Endometrium (tissue), 2 donors: ENCODE measurements around the gene ABCC6.
"Not testable (repeated sequence)": the region's sequence is repeated elsewhere in the genome, so short reads cannot be mapped to it uniquely, and the experiment has no call there.

Experiments
- FAIRE-seq: peaks from 2 replicates; lab custom pipeline; 2012; peaks lifted over from hg19 to GRCh38; lab: Jason Lieb, UNC
- donor health status: control.
- donor health status: control.

ABCC6 gene

GRCh38 chr16:16112450-16113053, 110.7 kb downstream of the ABCC6 start:
- FAIRE-seq = no peak

GRCh38 chr16:16111639-16112038, 111.7 kb downstream of the ABCC6 start:
- FAIRE-seq = no peak

- no peak for FAIRE-seq
These were observed 113.2 kb downstream of the ABCC6 start for GRCh38 chr16:16110111-16110490.

GRCh38 chr16:16109453-16110110, 113.7 kb downstream of the ABCC6 start:
- FAIRE-seq = no peak

- FAIRE-seq = no peak
These were observed 114.5 kb downstream of the ABCC6 start for GRCh38 chr16:16108759-16109158.

- FAIRE-seq = no peak
These were observed 115.5 kb downstream of the ABCC6 start for GRCh38 chr16:16107839-16108238.

GRCh38 chr16:16106466-16106865, 116.8 kb downstream of the ABCC6 start:
- FAIRE-seq = no peak

- no peak for FAIRE-seq
These were observed 117.6 kb downstream of the ABCC6 start for GRCh38 chr16:16105646-16106045.

- FAIRE-seq = not testable (repeated sequence)
These were observed 118.5 kb downstream of the ABCC6 start for GRCh38 chr16:16104804-16105141.

- not testable (repeated sequence) for FAIRE-seq
These were observed 119.0 kb downstream of the ABCC6 start for GRCh38 chr16:16104132-16104803.

GRCh38 chr16:16102738-16103137, 120.6 kb downstream of the ABCC6 start:
- FAIRE-seq = no peak

- no peak for FAIRE-seq
These were observed 121.7 kb downstream of the ABCC6 start for GRCh38 chr16:16101585-16101984.

- no peak for FAIRE-seq
These were observed 122.7 kb downstream of the ABCC6 start for GRCh38 chr16:16100631-16101030.

GRCh38 chr16:16099320-16099719, 124.0 kb downstream of the ABCC6 start:
- no peak for FAIRE-seq
